HL-60 (cell line): Measurements from ENCODE around the gene SLC15A1.

Experiments
- GABPA ChIP-seq: IDR thresholded peaks from 2 replicates; pipeline ENCODE4 v1.6.1; 2012; ENCODE audit warnings: low read depth
- POLR2AphosphoS5 ChIP-seq: IDR thresholded peaks from 2 replicates; pipeline ENCODE4 v1.6.1; 2012; ENCODE audit warnings: low read depth
- REST ChIP-seq: IDR thresholded peaks from 2 replicates; pipeline ENCODE4 v1.6.1; 2012; ENCODE audit warnings: low read depth; ENCODE audit not compliant: insufficient replicate concordance
- SPI1 ChIP-seq: IDR thresholded peaks from 2 replicates; pipeline ENCODE4 v1.6.1; 2012; ENCODE audit warnings: low read depth, mild to moderate bottlenecking, borderline replicate concordance
- TF ChIP-seq, protein P1 (sequence below): IDR thresholded peaks from one replicate; pipeline ENCODE4 v1.5.1; 2011; ENCODE audit warnings: low read length, control low read depth, inconsistent platforms; ENCODE audit not compliant: insufficient read depth

GRCh38 chr13:98664047-98664446 lies 88.4 kb downstream of the SLC15A1 start:
- TF ChIP-seq REST (no peak), SPI1 (no peak), POLR2AphosphoS5 (no peak), GABPA (no peak)
- TF ChIP-seq, protein P1, sequence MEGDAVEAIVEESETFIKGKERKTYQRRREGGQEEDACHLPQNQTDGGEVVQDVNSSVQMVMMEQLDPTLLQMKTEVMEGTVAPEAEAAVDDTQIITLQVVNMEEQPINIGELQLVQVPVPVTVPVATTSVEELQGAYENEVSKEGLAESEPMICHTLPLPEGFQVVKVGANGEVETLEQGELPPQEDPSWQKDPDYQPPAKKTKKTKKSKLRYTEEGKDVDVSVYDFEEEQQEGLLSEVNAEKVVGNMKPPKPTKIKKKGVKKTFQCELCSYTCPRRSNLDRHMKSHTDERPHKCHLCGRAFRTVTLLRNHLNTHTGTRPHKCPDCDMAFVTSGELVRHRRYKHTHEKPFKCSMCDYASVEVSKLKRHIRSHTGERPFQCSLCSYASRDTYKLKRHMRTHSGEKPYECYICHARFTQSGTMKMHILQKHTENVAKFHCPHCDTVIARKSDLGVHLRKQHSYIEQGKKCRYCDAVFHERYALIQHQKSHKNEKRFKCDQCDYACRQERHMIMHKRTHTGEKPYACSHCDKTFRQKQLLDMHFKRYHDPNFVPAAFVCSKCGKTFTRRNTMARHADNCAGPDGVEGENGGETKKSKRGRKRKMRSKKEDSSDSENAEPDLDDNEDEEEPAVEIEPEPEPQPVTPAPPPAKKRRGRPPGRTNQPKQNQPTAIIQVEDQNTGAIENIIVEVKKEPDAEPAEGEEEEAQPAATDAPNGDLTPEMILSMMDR = no peak
